Liver (tissue), 9 donors: ENCODE measurements around the gene TMEM63C. TPM values are rescaled to one million over a fixed set of nuclear protein-coding genes. Genes with fewer than 3 reads are reported as not detected.

ENCODE experiments used
- DNase-seq: peaks from one replicate; pipeline ENCODE4 v3.0.0-alpha.2; 2017; ENCODE audit warnings: low spot score
- H3K27ac ChIP-seq, 2 donors: one replicate each; pipeline ENCODE4 v1.7.0; 2013; ENCODE audit warnings: inconsistent platforms in 2 of 2, low read length in 2 of 2, control low read depth in 1 of 2, low read depth in 1 of 2, mild to moderate bottlenecking in 1 of 2
- H3K27me3 ChIP-seq, 4 donors: one replicate each; pipeline versions ENCODE4 v1.6.1 to v1.7.0; 2013; ENCODE audit warnings: low read length in 3 of 4, inconsistent platforms in 1 of 4, mild to moderate bottlenecking in 1 of 4, moderate library complexity in 1 of 4; ENCODE audit not compliant: control insufficient read depth in 4 of 4, insufficient read depth in 4 of 4
- H3K36me3 ChIP-seq, 4 donors: one replicate each; pipeline versions ENCODE4 v1.6.1 to v1.7.0; 2013; ENCODE audit warnings: low read length in 3 of 4, mild to moderate bottlenecking in 3 of 4, low read depth in 1 of 4, moderate library complexity in 1 of 4; ENCODE audit not compliant: control insufficient read depth in 4 of 4, insufficient read depth in 3 of 4
- H3K4me1 ChIP-seq, 4 donors: one replicate each; pipeline versions ENCODE4 v1.6.1 to v1.7.0; 2013; ENCODE audit warnings: low read length in 3 of 4, mild to moderate bottlenecking in 3 of 4, moderate library complexity in 1 of 4; ENCODE audit not compliant: control insufficient read depth in 4 of 4, insufficient read depth in 4 of 4
- H3K4me3 ChIP-seq, 3 donors: one replicate each; pipeline versions ENCODE4 v1.6.1 to v1.7.0; 2013; ENCODE audit warnings: low read length in 3 of 3, control low read depth in 1 of 3, low read depth in 1 of 3, mild to moderate bottlenecking in 1 of 3
- H3K9ac ChIP-seq, 2 donors: one replicate each; pipeline ENCODE4 v1.7.0; 2013; ENCODE audit warnings: low read length in 2 of 2, mild to moderate bottlenecking in 2 of 2, moderate library complexity in 2 of 2, control low read depth in 1 of 2, low read depth in 1 of 2
- H3K9me3 ChIP-seq, 4 donors: one replicate each; pipeline versions ENCODE4 v1.6.1 to v1.7.0; 2013; ENCODE audit warnings: low read length in 3 of 4; ENCODE audit not compliant: control insufficient read depth in 4 of 4
- EGR1 ChIP-seq, 2 donors: IDR thresholded peaks; 2 replicates each; pipeline ENCODE4 v1.6.1; 2016 to 2018; ENCODE audit warnings: antibody characterized with exemption in 2 of 2, low read depth in 2 of 2
- FOXA1 ChIP-seq: IDR thresholded peaks from 2 replicates; pipeline ENCODE4 v1.6.1; 2016; ENCODE audit warnings: antibody characterized with exemption
- GABPA ChIP-seq, 2 donors: IDR thresholded peaks in 1 of 2; conservative IDR thresholded peaks in 1 of 2; 2 replicates each; pipeline ENCODE4 v1.6.1; 2016; ENCODE audit warnings: antibody characterized with exemption in 2 of 2, mild to moderate bottlenecking in 1 of 2, moderate library complexity in 1 of 2
- HNF4G ChIP-seq: IDR thresholded peaks from 2 replicates; pipeline ENCODE4 v1.6.1; 2016; ENCODE audit warnings: antibody characterized with exemption
- NR2F2 ChIP-seq: IDR thresholded peaks from 2 replicates; pipeline ENCODE4 v1.6.1; 2016; ENCODE audit warnings: antibody characterized with exemption
- RAD21 ChIP-seq, 2 donors: IDR thresholded peaks; 2 replicates each; pipeline ENCODE4 v1.6.1; 2016; ENCODE audit warnings: antibody characterized with exemption in 2 of 2, mild to moderate bottlenecking in 2 of 2
- RXRA ChIP-seq, 2 donors: IDR thresholded peaks; 2 replicates each; pipeline ENCODE4 v1.6.1; 2017 to 2018; ENCODE audit warnings: antibody characterized with exemption in 2 of 2, mild to moderate bottlenecking in 1 of 2
- SP1 ChIP-seq: IDR thresholded peaks from 2 replicates; pipeline ENCODE4 v1.6.1; 2018; ENCODE audit warnings: antibody characterized with exemption, mild to moderate bottlenecking
- TAF1 ChIP-seq: conservative IDR thresholded peaks from 2 replicates; pipeline ENCODE4 v1.6.1; 2016; ENCODE audit warnings: antibody characterized with exemption, mild to moderate bottlenecking
- YY1 ChIP-seq: IDR thresholded peaks from 2 replicates; pipeline ENCODE4 v1.6.1; 2016; ENCODE audit warnings: antibody characterized with exemption, mild to moderate bottlenecking
- WGBS: extraction: QIAGEN DNeasy Blood & Tissue Kit; methylation state at CpG from one replicate; pipeline ENCODE4 v1.1.7; 2013; 5-methylcytosine and 5-hydroxymethylcytosine counted together
- polyA plus RNA-seq, 2 donors: library from polyadenylated mRNA; stranded (reverse) in 1 of 2; unstranded in 1 of 2; fragments of 200-250 nt in 1 of 2; fragments of >200 nt in 1 of 2; fragmentation: Nextera tagmentation in 1 of 2; extraction: Ambion mirVana in 1 of 2; gene quantifications; one replicate each; pipeline versions ENCODE4 v1.2.1 to v1.2.3, GENCODE V29; 2013 to 2015
- total RNA-seq, 2 donors: library from RNA; depleted of rRNA; stranded (reverse); fragments of >200 nt; gene quantifications; one replicate each; pipeline ENCODE4 v1.2.3, GENCODE V29; 2014
- TF ChIP-seq, protein P1 (sequence below): fragments of 150-350 bp; IDR thresholded peaks from 2 replicates; pipeline ENCODE4 v1.5.1; 2017; ENCODE audit warnings: improper control_type of control experiment, low read depth, low read length; ENCODE audit not compliant: missing input control
- TF ChIP-seq, protein P2 (sequence below): IDR thresholded peaks from 2 replicates; pipeline ENCODE4 v1.6.1; 2016; ENCODE audit warnings: antibody characterized with exemption, mild to moderate bottlenecking
- TF ChIP-seq, protein P3 (sequence below): IDR thresholded peaks from 2 replicates; pipeline ENCODE4 v1.6.1; 2016; ENCODE audit warnings: antibody characterized with exemption
- TF ChIP-seq, protein P4 (sequence below): IDR thresholded peaks from 2 replicates; pipeline ENCODE4 v1.6.1; 2016; ENCODE audit warnings: antibody characterized with exemption
- TF ChIP-seq, protein P5 (sequence below): IDR thresholded peaks from 2 replicates; pipeline ENCODE4 v1.6.1; 2016; ENCODE audit warnings: antibody characterized with exemption
- donor health status: healthy.
- donor health status: healthy.
- donor health status: healthy.
- donor health status: healthy.
- donor health status: healthy.

Gene TMEM63C
- total and polyA plus RNA-seq, 4 donors, result 0.13 to 1.6 (median 0.25) TPM; not detected in 1

DNA sequence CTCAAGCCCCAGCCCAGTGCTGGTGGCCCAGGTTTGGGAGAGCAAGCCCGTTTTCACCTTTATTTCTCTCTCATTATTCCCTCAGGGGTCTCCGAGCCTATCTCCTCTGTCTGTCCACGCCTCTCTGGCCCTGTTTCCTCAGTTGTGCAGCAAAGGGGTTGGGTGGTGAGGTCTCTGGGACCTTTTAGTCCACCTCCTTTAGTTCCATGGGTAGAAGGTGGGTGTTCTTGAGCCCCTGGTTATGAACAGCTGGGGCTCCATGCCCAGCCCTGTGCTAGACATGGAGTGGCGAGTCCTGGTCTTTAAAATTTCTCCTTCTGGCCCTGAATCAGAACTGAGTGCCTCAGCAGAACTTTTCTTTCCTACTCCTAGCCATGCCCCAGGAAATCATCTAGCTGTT is 90.7 kb downstream of the TMEM63C start (continued):
- TF ChIP-seq, protein P1, sequence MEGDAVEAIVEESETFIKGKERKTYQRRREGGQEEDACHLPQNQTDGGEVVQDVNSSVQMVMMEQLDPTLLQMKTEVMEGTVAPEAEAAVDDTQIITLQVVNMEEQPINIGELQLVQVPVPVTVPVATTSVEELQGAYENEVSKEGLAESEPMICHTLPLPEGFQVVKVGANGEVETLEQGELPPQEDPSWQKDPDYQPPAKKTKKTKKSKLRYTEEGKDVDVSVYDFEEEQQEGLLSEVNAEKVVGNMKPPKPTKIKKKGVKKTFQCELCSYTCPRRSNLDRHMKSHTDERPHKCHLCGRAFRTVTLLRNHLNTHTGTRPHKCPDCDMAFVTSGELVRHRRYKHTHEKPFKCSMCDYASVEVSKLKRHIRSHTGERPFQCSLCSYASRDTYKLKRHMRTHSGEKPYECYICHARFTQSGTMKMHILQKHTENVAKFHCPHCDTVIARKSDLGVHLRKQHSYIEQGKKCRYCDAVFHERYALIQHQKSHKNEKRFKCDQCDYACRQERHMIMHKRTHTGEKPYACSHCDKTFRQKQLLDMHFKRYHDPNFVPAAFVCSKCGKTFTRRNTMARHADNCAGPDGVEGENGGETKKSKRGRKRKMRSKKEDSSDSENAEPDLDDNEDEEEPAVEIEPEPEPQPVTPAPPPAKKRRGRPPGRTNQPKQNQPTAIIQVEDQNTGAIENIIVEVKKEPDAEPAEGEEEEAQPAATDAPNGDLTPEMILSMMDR, result no peak
- TF ChIP-seq RAD21 (IDR thresholded peaks at IDR 0.05), result no peak

GRCh38 chr14:77273796-77274195 is 92.2 kb downstream of the TMEM63C start:
- TF ChIP-seq, protein P2, sequence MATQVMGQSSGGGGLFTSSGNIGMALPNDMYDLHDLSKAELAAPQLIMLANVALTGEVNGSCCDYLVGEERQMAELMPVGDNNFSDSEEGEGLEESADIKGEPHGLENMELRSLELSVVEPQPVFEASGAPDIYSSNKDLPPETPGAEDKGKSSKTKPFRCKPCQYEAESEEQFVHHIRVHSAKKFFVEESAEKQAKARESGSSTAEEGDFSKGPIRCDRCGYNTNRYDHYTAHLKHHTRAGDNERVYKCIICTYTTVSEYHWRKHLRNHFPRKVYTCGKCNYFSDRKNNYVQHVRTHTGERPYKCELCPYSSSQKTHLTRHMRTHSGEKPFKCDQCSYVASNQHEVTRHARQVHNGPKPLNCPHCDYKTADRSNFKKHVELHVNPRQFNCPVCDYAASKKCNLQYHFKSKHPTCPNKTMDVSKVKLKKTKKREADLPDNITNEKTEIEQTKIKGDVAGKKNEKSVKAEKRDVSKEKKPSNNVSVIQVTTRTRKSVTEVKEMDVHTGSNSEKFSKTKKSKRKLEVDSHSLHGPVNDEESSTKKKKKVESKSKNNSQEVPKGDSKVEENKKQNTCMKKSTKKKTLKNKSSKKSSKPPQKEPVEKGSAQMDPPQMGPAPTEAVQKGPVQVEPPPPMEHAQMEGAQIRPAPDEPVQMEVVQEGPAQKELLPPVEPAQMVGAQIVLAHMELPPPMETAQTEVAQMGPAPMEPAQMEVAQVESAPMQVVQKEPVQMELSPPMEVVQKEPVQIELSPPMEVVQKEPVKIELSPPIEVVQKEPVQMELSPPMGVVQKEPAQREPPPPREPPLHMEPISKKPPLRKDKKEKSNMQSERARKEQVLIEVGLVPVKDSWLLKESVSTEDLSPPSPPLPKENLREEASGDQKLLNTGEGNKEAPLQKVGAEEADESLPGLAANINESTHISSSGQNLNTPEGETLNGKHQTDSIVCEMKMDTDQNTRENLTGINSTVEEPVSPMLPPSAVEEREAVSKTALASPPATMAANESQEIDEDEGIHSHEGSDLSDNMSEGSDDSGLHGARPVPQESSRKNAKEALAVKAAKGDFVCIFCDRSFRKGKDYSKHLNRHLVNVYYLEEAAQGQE, result no peak
- TF ChIP-seq RXRA (IDR thresholded peaks at IDR 0.05) (no peak), NR2F2 (no peak)
- H3K9ac ChIP-seq, result no peak overlapping the region
- no peak for DNase-seq
- WGBS, result 67% methylated on average over 4 of the region's 4 CpGs
- peaks cover 0 to 17% (median 5%) of the 10 kb centered on the region in 4 donors for H3K36me3 ChIP-seq
- peaks cover 0 to 4% (median 0%) of the 10 kb centered on the region in 4 donors for H3K4me1 ChIP-seq
- no peak overlapping the region for H3K27ac ChIP-seq
- peaks cover 0 to 10% (median 2%) of the 10 kb centered on the region in 4 donors for H3K27me3 ChIP-seq
- no peak overlapping the region for H3K4me3 ChIP-seq
- no peaks in the 10 kb centered on the region for H3K9me3 ChIP-seq

- no peak overlapping the region for H3K27ac ChIP-seq
- H3K27me3 ChIP-seq, result peaks cover 0 to 9% (median 2%) of the 10 kb centered on the region in 4 donors
- no peak overlapping the region for H3K9ac ChIP-seq
- H3K9me3 ChIP-seq, result no peaks in the 10 kb centered on the region
- H3K4me1 ChIP-seq, result peaks cover 0 to 4% (median 0%) of the 10 kb centered on the region in 4 donors
- 89% methylated on average over 5 of the region's 5 CpGs for WGBS
- no peak for DNase-seq
- peaks cover 0 to 31% (median 8%) of the 10 kb centered on the region in 4 donors for H3K36me3 ChIP-seq
- no peak overlapping the region for H3K4me3 ChIP-seq
- TF ChIP-seq TAF1 (no peak), HNF4G (no peak), RXRA (IDR thresholded peaks at IDR 0.05) (no peak), NR2F2 (no peak), FOXA1 (no peak), YY1 (no peak), SP1 (no peak), RAD21 (IDR thresholded peaks at IDR 0.05) (no peak), GABPA (IDR thresholded peaks at IDR 0.05 in 1 of 2, conservative IDR thresholded peaks at IDR 0.05 in 1 of 2) (no peak), EGR1 (IDR thresholded peaks at IDR 0.05; ENCODE audit: low read depth in 2 of 2) (no peak)
- TF ChIP-seq, protein P2, result no peak
- TF ChIP-seq, protein P3, sequence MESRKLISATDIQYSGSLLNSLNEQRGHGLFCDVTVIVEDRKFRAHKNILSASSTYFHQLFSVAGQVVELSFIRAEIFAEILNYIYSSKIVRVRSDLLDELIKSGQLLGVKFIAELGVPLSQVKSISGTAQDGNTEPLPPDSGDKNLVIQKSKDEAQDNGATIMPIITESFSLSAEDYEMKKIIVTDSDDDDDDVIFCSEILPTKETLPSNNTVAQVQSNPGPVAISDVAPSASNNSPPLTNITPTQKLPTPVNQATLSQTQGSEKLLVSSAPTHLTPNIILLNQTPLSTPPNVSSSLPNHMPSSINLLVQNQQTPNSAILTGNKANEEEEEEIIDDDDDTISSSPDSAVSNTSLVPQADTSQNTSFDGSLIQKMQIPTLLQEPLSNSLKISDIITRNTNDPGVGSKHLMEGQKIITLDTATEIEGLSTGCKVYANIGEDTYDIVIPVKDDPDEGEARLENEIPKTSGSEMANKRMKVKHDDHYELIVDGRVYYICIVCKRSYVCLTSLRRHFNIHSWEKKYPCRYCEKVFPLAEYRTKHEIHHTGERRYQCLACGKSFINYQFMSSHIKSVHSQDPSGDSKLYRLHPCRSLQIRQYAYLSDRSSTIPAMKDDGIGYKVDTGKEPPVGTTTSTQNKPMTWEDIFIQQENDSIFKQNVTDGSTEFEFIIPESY, result no peak
- TF ChIP-seq, protein P4, sequence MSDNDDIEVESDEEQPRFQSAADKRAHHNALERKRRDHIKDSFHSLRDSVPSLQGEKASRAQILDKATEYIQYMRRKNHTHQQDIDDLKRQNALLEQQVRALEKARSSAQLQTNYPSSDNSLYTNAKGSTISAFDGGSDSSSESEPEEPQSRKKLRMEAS, result no peak
- TF ChIP-seq, protein P1, result no peak
- TF ChIP-seq, protein P5, sequence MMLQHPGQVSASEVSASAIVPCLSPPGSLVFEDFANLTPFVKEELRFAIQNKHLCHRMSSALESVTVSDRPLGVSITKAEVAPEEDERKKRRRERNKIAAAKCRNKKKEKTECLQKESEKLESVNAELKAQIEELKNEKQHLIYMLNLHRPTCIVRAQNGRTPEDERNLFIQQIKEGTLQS, result no peak
Observed at GRCh38 chr14:77275041-77275580, 93.5 kb downstream of the TMEM63C start.
